ENCODE data around the gene CTRB1.
"Not testable (repeated sequence)": the region's sequence is repeated elsewhere in the genome, so short reads cannot be mapped to it uniquely, and the experiment has no call there.

Gene CTRB1

GRCh38 chr16:75242436-75243078 lies 23.8 kb downstream of the CTRB1 start:
- DNase-seq = not testable (repeated sequence)

- no peak for DNase-seq
Measured at GRCh38 chr16:75243667-75244224, 25.0 kb downstream of the CTRB1 start.

- DNase-seq = no peak
Measured at GRCh38 chr16:75244225-75244809, 25.5 kb downstream of the CTRB1 start.

DNA sequence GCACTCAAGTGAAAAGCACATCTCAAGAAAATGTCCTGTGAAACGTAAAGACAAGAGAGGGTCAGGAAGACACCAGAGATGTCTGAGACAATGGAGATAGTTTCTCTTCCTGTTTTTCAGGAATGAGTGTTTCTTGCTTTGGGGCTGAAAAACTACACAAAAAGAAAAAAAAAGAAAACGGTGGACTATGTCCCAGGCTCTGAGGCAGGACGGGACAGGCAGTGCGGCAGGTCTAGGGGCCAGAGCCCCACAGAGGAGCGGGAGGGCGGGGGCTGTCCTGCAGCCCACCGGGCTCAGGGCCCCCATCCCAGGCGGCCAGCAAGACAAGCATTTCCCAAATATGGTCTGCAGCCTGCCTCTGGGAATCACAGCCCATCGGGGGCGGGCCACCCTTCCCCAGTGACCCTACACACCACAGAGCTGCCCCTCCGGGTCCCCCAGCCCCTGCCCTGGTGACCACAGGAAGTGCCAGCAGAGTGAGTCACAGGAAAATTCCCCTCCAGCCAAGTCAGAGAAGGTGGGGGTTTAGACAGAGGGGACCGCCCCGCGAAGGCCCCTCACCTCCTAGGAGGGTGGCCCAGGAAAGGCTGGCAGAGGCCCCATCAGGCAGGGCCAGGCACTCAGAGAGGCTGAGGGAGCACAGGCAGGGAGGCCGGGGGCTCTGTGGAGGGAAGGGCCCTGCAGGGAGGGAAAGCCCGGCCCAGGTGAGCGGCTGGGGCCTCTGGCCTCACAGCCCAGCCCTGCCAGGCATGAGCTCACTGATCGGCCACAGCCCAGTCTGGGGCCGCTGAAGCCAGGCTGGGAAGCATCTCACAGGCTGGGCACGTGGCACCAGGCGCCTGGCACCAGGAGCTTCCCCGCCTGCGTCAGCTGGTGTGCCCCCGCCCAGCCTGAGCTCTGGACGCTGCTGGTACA lies 26.3 kb downstream of the CTRB1 start:
- no peak for DNase-seq

GRCh38 chr16:75246504-75247205 lies 27.9 kb downstream of the CTRB1 start:
- no peak for DNase-seq

- DNase-seq = no peak
Measured at GRCh38 chr16:75247249-75247648, 28.5 kb downstream of the CTRB1 start.

DNA sequence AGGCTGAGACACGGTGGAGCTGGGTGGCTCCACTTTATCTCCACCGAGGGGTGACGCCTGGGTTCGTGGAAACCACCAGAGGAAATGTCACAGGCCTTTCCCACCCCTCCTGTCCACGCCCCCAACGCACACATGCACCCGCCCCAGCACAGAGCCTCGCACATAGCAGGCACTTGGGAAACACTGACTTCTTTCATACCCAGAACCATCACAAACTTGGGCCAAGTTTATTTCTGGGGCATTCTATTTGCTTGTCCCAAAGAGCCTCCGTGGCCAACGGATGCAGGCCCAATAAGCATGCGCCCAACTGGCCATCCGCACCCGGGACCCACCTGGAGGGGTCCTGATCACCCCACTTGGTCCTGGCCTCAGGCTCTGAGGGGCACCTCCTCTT lies 29.4 kb downstream of the CTRB1 start:
- no peak for DNase-seq

GRCh38 chr16:75248536-75249380 lies 30.0 kb downstream of the CTRB1 start:
- no peak for DNase-seq

DNA sequence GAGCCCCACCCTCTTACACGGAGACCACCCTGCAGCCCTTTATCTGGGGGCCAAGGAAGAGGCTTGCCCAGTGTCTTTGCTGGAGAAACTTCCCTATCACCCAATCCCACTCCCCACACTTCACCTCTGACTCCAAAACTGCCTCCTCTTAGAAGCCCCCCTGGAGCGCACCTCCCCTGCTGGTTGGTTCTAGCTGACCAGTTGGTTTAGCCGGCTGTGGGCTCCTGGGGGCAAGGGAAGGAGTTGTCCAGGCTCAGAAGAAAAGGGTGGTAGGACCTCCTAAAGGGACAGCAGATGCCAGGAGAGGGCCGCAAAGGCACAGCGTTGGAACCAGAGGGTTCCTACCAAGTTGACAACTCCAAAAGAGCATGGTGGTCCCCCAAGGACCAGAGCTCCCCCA lies 30.7 kb downstream of the CTRB1 start:
- DNase-seq = no peak

- DNase-seq = peak in 2 of 3 experiments; percentile 54 to 58
Measured at GRCh38 chr16:75250089-75250808, 31.5 kb downstream of the CTRB1 start.

DNA sequence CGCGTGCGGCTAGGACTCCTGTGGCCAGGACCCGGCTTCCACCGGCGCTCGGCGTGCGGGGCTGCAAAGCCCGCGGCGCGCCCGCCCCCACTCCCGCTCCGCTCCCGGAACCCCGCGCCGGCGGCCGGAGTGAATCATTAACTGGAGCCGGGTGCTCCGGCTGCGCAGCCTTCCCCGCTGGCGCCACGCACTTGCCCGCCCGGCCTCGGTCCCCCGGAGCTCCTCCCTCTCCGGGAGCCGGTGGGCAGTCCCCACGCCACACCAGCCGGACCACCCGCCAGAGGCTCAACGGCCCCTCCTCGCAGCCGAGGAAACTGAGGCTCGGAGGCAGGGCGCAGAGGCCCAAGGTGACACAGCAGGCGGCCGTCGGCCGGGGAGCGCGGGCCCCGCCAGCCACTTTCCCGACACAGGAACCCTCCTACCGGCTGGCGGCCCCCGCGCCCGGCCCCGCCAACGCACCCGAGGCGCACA lies 32.1 kb downstream of the CTRB1 start:
- DNase-seq = peak in 2 of 3 experiments; percentile 58 to 80

GRCh38 chr16:75251280-75252048 lies 32.7 kb downstream of the CTRB1 start, which contains the start of gene BCAR1:
Gene BCAR1 (minus strand): TSS chr16:75251624. CDS start chr16:75251482, 142 bp downstream.
- peak; percentile 48 to 86 (median 81) for DNase-seq

GRCh38 chr16:75252049-75252864 lies 33.5 kb downstream of the CTRB1 start:
- no peak for DNase-seq

DNA sequence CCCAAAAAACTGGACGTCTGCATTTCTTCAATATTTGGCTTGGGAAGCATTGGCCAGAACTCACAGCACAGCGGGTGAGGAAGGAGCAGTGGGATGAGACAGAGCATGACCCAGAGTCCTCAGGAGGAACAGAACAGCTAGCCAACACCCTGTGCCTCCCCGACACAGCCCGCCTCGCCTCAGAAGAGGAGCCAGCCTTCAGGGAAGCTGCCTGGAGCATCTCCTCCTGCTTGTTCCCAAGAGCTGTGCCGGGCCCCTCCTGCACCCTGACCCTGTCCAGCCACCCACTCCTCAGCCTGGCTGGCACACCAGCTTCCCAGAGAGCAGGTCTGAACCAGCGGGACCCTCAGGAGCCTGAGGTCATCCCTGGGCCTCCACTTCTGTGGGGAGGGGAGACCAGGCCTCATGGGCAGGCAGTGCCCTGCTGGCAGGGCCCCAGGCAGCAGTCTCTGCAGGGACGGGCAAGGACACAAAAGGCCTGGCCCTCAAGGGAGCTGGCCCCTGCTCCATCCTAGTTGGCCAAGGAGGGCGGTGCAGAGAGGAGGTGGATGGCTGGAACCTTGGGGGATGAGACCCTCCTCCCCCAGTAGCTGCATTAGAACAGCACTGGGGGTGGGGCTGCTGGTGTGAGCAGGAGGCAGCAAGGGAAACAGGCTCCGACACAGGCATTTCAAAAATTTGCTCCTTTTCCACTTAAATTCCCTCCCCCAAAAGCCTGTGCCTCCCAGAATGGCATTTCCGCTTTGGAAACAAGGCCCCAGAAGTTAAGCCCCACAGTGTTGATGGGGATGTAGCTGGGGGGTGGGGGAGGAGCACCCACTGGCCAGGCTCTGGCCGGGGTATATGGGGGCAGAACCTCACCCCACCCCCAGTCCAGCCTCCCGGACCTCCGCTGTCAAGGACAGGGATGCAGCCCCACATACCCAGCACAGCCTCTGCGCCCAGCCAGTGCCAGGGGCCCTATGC lies 34.4 kb downstream of the CTRB1 start:
- DNase-seq = no peak

GRCh38 chr16:75254359-75254837 lies 35.6 kb downstream of the CTRB1 start:
- no peak for DNase-seq

DNA sequence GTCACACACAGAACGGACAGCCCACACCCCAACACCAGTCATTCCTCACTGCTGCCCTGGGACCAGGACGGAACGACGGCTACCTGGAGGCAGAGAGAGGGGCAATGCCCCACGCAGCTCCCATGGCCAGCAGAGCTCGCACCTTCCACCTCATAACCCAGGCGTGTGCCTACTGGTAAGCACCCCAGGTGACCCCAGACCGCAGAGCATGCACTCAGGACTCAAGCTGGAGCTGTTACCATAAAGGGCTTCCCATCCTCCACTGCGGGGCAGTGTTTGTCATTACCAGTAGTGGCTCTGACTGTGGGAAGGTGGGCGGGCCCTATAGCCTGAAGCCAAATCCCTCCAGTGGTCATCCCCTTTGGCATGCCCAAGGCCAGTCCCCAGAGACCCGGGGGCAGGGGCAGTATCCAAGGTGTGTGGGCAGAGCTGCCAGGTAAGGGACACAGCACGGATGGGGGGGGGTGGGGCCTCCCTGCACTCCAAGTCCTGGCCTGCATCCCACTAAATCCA lies 37.3 kb downstream of the CTRB1 start:
- DNase-seq = peak in 2 of 3 experiments; percentile 26 to 38

DNA sequence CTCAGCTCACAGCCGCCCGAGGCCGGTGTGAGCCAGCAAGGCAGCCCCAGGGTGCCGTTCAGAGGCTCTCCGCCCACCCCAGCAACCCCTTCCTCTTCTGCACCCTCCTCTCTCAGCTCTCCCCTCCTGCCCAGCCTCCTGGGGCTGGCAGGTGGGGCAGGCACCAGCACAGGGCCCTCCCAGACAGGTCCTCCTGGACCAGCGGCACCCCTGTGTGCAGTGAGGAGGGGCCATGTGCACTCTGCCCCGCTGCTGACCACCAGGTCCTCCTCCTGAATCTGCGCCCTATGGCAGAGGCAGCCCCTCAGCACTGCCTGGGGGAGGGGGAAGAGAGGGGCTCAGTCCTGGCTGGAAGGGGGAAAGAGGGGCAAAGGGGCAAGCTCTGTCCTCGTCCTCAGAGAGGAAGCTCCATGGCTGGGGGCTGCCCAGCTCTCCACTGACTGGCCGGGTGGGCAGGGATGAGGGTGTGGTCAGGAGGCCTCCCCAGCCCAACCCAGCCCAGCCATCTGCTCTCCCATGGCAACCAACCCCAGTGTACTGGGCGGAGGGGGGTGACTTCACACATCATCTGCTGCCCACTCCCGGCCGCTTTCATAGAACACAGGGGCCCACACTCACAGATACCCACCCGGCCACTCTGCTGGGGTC lies 38.0 kb downstream of the CTRB1 start:
- peak in 2 of 3 experiments; percentile 54 to 77 for DNase-seq
